ENCODE results near the gene TTC19.
A peak's percentile ranks its signal among the peaks of the same experiment; 100 is the strongest.
"Not testable (repeated sequence)": the region's sequence is repeated elsewhere in the genome, so short reads cannot be mapped to it uniquely, and the experiment has no call there.

The TTC19 gene

GRCh38 chr17:16036261-16036660, 36.6 kb downstream of the TTC19 start:
- no peak for DNase-seq

- DNase-seq, result peak; percentile 19
These were observed 38.0 kb downstream of the TTC19 start for GRCh38 chr17:16037636-16038035.

GRCh38 chr17:16040710-16041251, 41.2 kb downstream of the TTC19 start:
- DNase-seq, result no peak

- no peak for DNase-seq
These were observed 44.9 kb downstream of the TTC19 start for GRCh38 chr17:16044487-16044886.

DNA sequence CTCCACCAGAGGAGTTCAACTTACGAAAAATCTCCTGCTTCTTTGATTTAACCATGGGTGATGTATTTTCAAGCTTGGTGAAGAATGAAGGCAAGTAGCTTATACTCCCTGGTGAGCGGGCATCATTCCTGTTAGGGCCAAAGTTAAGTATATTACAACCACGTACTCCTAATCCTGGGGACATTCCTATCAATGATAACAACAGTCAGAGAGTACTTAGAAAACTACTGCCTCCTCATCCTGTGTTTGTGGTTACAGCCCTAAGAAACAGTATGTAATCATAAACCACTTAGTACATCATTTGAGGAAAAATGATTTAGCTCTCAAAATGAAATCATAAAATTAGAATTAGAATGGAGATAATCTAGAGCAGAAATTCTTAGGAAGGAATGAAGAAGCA, 47.3 kb downstream of the TTC19 start:
- DNase-seq, result no peak

GRCh38 chr17:16048811-16049449, 49.3 kb downstream of the TTC19 start:
- no peak for DNase-seq

DNA sequence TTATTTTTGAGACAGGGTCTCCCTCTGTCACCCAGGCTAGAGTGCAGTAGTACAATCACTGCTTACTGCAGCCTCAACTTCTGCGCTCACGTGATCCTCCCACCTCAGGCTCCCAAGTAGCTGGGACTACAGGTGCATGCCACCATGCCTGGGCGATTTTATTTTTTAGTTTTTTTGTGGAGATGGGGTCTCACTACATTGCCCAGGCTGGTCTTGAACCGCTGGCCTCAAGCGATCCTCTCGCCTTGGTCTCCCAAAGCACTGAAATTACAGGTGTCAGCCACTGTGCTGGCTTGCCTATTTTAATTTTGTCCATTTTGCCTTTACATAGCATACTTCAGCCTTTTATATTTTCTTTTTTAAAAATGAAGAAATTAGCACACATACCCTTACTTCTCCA, 51.2 kb downstream of the TTC19 start:
- DNase-seq, result no peak

GRCh38 chr17:16052486-16052885, 52.9 kb downstream of the TTC19 start:
- no peak for DNase-seq

DNA sequence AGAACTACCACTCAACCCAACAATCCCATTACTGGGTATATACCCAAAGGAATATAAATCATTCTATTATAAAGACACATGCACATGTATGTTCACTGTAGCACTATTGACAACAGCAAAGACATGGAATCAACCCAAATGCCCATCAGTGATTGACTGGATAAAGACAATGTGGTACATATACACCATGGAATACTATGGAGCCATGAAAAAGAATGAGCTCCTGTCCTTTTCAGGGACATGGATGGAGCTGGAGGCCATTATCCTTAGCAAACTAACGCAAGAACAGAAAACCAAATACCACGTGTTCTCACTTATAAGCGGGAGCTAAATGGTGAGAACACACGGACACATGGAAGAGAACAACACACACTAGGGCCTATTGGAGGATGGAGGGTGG, 55.5 kb downstream of the TTC19 start:
- not testable (repeated sequence) for DNase-seq

- DNase-seq, result no peak
These were observed 62.0 kb downstream of the TTC19 start for GRCh38 chr17:16061631-16062030.

- no peak for DNase-seq
These were observed 66.5 kb downstream of the TTC19 start for GRCh38 chr17:16066125-16066524.

- DNase-seq, result no peak
These were observed 68.7 kb downstream of the TTC19 start for GRCh38 chr17:16068323-16068722.

DNA sequence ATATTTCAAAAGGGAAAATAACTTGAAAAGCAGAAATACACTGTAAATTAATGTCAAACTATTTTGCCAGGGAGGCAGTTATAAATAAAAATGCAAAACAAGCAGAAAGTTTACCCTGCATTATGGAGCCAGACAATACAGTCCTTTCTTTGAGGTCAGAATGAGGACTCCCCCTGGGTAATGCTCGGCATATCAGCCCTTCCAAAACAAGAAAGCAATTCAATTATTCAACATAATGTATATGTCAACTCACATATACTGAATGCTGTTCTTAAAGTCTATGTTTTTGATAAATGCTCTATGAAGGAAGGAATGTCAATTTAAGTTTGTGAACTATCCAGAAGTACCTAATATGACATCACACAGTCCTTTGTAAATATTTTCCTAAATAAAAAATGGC, 72.4 kb downstream of the TTC19 start:
- DNase-seq, result no peak

DNA sequence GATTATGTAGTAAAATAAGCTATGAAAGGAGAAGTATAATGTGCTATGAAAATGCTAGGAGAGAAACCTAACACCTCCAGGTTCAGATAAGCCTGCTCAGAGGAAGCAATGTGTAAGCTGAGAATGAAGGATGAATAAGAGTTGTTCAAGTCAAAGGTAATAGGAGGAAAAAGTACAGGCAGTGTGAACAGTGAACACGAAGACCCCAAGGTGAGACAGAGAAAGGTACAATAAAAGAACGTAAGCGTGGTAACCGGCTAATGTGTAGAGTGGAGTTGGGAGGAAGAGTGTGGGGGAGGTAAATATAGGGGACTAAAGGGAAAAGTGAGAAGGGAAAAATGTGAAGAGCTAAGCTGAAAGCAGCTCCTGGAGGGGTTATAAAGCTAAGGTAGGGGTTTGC, 74.2 kb downstream of the TTC19 start:
- DNase-seq, result no peak

DNA sequence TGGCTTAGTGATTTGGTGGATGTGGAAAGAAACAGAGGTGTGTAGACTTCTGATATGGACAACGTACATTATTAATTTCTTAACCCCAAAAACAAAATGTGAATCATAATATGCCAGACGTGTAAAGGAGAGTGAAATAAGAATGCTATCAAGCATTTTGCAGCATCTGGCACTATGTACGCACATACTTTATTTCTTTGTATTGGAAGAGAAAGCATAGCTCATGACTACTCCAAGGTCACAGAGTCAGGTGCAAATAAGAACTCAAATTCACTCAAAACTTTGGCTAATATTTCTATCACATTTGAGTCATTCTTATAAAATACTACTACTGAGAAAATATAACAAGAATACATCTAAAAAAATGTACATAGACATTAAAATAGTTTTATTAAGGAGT, 74.8 kb downstream of the TTC19 start:
- no peak for DNase-seq

GRCh38 chr17:16075949-16076348, 76.3 kb downstream of the TTC19 start:
- DNase-seq, result no peak
